ENCODE results near the gene SCAMP3. TPM values are rescaled to one million over a fixed set of nuclear protein-coding genes. Genes with fewer than 3 reads are reported as not detected.

SCAMP3 gene
- total RNA-seq, 1 donor from 2014 or later, result 89.7 TPM

GRCh38 chr1:155207806-155208540, 54.2 kb downstream of the SCAMP3 start, which contains the start of gene THBS3:
Gene THBS3 (minus strand): TSS chr1:155207897. CDS start chr1:155207876, 21 bp downstream.
- intact Hi-C loops (cut with micrococcal nuclease), result loop anchor here (1.0 to 2.0 kb wide), 4 partner anchors 14 to 115 kb away; no protein-coding TSS in a partner anchor

GRCh38 chr1:155206891-155207805, 55.0 kb downstream of the SCAMP3 start:
- intact Hi-C loops (cut with micrococcal nuclease), result loop anchor here (1.0 to 2.0 kb wide), 4 partner anchors 13 to 116 kb away; no protein-coding TSS in a partner anchor

Other genes starting within 250 kb of the SCAMP3 start
- 0.16 and 0.23 TPM in 2 replicates for gene DCST2, start 228.6 kb downstream of the SCAMP3 start, total RNA-seq
- not detected in 2 replicates for gene DCST1, start 228.5 kb downstream of the SCAMP3 start, total RNA-seq
- gene ADAM15, start 211.0 kb downstream of the SCAMP3 start, total RNA-seq, result 47.0 and 51.4 TPM in 2 replicates
- gene EFNA4, start 198.6 kb downstream of the SCAMP3 start, total RNA-seq, result 6.0 and 6.8 TPM in 2 replicates
- 2.3 and 2.4 TPM in 2 replicates for gene EFNA3, start 183.5 kb downstream of the SCAMP3 start, total RNA-seq
- gene EFNA1, start 134.5 kb downstream of the SCAMP3 start, total RNA-seq, result not detected in 2 replicates
- gene SLC50A1, start 126.5 kb downstream of the SCAMP3 start, total RNA-seq, result 32.1 and 35.4 TPM in 2 replicates
- gene DPM3, start 121.8 kb downstream of the SCAMP3 start, total RNA-seq, result 40.4 and 41.6 TPM in 2 replicates
- 220 and 221 TPM in 2 replicates for gene KRTCAP2, start 89.1 kb downstream of the SCAMP3 start, total RNA-seq
- 15.2 and 17.3 TPM in 2 replicates for gene TRIM46, start 88.5 kb downstream of the SCAMP3 start, total RNA-seq
- 13.7 and 13.8 TPM in 2 replicates for gene THBS3, start 54.5 kb downstream of the SCAMP3 start, total RNA-seq
- 38.8 and 40.9 TPM in 2 replicates for gene MTX1, start 53.7 kb downstream of the SCAMP3 start, total RNA-seq
- 19.2 and 21.4 TPM in 2 replicates for gene ENTREP3, start 6.9 kb downstream of the SCAMP3 start, total RNA-seq
- gene CLK2, start 11.1 kb upstream of the SCAMP3 start, total RNA-seq, result 89.5 and 91.9 TPM in 2 replicates
- 2.9 and 3.8 TPM in 2 replicates for gene HCN3, start 15.1 kb upstream of the SCAMP3 start, total RNA-seq
- not detected in 2 replicates for gene PKLR, start 39.1 kb upstream of the SCAMP3 start, total RNA-seq
- gene FDPS, start 46.5 kb upstream of the SCAMP3 start, total RNA-seq, result 210 TPM in 2 replicates
- 28.1 and 28.6 TPM in 2 replicates for gene RUSC1, start 58.5 kb upstream of the SCAMP3 start, total RNA-seq

Data from T-helper 2 cell treated with Interferon-gamma antibody and Interleukin-4, amounts not matched to agents 100 ng/mL and 5 ng/mL, for 36 hours (primary cell).